NAMALWA (cell line): ENCODE results near the gene CTDP1.

Source experiments
- DNase-seq: peaks from one replicate; pipeline ENCODE4 v3.0.0-alpha.2; 2015; ENCODE audit warnings: low spot score

CTDP1 gene

DNA sequence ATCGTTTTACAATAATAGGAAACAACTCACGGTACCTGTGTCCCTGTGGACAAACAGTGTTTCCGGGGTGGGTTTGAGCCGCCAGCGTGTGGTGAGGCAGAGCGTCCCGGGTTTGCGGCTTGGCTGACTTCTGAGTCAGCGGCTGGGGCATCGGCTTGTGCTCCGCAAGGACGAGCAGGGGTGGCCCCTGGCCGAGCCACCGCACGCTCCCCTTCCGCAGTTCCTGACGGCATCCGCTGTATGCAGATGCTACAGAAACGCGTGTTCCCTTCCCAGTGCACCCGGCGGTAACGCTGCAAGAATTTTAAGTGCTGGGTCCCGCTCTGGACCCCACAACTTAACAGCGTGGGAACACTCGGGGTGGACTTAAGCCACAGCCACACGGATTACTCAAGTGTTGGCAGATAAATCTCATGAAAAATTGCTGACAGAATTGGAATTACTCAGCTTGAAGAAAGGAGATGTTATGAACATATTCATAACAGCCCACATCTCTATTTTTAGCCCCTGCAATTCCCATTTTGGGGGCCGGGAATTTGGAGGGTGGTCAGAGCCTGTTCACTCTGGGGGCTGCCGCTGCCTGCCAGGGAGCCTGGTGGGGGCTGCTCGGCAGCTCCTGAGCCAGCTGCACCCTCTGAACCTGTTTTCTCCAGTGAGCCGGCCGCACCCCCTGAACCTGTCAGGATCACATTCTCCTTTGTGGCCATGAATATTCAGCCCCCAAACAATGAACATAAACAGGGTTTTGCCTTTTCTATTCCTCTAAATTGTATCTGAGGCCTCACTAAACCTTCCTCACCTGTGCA, 105.6 kb downstream of the CTDP1 start:
- no peak for DNase-seq

DNA sequence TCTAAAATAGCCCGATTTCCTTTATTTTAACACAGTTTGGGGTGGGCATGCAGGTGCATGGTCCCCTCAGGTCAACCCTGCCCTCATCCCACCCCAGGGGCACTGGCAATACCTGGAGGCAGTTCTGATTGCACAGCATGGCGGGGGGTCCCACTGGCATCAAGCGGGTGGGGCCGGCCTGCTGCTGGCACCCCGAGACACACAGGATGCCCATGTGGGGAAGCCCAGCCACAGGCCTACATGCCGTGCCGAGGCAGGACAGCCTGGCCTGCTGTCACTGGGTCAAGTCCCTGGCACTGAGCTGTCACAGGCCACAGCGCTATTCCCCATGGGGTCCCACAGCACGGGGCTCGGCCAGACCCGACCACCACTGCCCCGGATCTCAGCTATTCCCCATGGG, 106.2 kb downstream of the CTDP1 start:
- DNase-seq, result no peak

DNA sequence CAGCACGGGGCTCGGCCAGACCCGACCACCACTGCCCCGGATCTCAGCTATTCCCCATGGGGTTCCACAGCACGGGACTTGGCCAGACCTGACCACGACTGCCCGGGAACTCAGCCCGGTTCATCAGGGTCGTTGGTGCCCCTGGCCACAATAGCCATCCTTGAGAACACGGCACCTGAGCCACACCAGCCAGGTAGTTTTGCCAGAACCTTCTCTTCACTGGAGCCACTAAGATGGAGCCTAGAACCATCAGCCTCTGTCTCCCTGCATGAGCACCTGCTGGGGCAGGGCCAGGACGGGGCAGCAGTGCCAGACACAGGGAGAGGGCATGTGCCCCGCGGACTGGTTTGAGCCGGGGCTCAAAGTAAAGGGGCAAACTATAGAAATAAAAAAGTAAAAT, 106.7 kb downstream of the CTDP1 start:
- no peak for DNase-seq

DNA sequence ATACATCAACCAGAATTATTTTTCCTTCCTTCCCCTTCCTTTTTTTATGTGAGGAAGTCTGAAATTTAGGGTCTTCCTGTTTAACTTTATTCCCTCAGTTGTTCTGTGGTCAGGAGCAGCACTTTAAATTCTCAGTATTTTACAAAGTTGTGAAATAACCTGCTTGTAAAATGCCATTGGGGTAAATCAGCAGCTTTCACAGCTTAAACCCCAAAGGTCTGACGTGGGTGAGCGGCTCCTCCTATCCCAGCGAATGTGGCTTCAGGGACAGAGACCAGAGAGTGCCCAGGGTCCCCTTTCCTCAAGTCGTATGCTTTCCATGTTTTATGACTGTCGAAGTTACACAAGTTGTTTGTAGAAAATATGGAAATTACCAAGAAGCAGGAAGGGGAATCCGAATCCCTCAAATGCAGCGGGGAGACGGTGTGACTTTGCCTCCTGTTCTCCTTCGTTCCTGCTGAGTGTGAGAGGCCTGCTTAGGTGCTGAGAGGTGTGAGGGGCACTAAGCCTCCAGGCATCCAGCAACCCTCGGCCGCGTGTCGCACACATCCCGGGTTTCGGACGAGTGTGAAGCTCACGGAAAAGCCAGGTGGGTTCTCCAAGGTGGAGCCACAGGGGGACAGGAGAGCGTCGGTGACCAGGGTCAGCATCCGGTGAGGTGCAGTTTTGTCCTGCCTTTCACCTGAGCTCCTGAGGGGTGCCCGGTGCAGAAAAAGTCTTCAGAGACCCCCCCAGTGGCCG, 107.4 kb downstream of the CTDP1 start:
- DNase-seq, result no peak

DNA sequence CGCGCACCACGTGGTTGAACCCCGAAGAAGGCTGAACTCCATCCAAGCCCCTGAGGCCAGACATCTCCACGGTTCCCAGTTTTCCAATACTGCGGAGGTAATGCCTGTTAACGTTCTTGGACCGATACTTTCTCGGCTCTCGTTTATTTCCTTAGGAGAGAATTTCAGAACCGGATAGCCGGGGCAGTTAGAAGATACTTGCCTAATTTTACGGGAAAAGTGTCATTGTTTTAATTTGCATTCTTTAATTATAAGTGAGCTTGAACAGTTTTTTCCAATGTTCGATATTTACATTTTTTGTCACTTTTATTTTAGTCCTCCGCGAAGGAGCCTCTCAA, 107.9 kb downstream of the CTDP1 start:
- DNase-seq, result no peak

DNA sequence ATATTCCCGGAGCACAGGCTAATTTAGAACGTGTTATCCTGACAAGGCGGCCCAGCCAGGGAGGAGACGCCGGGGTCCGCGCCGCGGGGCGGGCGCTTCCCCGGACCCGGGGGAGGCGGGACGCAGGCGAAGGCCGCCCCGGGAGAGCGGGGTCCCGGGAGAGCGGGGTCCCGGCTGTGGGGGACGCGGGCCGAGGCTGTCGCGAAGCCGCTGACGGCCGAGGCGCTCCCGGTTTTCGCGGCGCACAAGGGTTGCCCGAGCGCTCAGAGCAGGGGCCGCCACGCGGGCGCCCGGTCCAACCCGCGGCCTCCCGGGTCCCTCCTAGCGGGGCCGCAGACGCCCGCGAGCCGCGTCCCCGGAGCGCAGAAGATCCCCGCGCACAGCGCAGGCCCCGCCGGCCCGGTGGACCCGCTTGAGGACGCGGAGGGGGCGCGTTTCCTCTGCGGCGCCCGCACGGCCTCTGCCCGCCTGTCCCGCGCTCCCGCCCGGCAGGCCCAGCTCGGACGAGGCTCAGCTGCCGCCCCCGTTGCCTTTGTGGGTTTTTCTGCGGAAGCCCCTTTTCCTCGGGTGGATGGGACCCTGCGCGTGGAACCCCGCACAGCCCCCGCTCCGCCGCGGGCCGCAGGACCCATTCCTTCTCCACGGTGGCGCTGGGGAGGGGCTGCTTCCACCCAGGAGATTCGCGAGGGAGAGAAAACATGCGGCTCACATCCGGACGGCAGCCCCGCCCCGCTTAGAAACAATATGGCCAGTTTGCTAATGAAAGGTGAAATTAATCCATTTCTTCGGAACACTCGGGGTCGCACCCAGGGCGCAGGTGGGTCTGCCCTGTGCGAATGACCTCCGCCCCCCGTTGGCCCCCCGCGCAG, 108.5 kb downstream of the CTDP1 start:
- no peak for DNase-seq

DNA sequence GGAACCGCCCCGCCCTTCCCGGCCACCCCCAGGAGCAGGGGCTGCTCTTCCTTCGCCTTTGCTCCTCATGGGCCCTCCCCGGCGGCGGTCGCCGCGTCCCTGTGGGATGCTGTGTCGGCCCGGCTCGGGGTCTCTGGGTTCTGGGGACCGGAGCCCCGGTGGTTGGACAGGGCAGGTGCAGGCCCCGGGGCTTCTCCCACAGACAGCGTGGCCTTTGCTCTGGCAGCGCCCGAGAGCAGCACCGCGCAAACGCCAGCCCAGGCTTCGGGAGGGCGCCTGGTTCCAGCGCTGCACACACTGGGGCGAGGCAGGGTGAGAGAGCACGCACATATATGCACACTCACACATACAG, 109.1 kb downstream of the CTDP1 start:
- DNase-seq, result no peak

DNA sequence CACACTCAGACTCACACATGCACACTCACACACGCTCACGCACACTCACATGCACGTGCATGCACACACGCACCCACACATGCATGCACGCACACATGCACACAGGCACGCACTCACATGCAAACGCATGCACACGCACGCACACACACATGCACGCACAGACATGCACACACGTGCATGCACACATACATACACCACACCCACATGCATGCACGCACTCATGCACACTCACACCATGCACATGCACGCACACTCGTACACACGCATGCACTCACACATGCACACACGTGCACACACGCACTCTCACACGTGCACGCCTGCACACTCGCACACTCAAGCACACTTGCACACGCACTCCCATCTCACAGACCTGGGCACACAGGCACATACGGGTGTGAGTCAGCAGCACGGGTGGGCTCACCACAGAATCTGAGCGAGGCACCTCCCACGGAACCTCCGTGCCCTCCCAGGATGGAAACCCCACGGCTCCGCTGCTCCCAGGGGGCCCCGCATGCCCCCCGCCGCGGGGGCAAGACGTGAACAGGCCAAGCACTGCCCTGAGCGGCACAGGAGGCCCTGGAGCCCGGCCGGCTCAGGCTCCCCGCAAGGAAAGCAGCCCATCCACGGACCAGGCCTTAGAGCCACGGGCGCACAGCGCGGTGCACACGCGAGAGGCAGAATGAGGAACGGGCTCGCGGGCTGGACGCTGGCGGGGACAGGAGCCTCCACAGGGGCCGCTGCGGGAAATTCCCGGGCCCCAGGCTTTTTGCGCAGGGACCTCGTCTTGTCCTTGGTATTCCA, 109.7 kb downstream of the CTDP1 start:
- no peak for DNase-seq

DNA sequence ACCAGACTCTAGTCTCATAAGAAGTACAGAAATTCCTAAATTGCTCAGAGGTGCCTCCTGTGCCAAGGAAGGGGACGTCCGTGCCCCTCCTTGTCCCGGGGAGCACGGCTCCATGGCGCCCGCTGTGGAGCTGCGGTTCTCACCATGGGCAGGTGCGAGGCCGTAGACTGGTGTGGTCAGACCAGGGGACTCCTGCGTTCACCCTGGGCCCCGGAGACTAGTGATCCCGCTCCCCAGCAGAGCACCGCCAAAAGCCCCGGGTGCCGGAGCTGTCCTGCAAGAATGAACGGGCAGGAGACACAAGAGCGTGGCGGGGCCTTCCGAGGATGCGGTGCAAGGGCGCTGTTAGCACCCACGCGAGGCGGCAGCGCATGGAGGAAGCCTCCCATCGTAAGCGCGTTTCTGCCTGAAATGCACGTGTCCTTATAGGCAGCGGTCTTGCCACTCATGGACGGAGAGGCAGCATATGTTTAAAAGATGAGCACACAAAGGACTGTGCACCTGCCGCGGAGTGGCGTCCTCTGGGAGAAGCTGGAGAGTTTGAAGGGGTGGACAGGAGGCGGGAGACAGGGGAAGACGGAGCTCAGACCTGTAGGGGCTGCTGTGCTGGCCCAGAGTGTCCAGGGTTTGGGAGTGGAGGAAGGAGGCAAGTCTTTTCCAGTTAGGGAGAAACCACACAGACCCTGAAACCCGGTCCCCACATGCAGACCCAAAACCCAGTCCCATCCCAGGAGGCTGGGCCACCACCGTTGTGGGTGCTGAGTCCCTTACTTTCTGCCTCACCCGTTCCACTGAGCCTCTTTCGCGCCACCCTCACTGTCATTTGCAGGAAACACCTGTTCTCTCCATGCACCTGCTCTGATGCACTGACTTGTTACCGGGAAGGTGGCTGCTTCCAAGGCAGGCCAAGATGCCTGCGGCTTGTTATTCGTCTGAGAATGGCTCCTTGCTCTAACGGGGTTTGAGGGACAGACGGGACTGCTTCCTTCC, 110.6 kb downstream of the CTDP1 start:
- no peak for DNase-seq

DNA sequence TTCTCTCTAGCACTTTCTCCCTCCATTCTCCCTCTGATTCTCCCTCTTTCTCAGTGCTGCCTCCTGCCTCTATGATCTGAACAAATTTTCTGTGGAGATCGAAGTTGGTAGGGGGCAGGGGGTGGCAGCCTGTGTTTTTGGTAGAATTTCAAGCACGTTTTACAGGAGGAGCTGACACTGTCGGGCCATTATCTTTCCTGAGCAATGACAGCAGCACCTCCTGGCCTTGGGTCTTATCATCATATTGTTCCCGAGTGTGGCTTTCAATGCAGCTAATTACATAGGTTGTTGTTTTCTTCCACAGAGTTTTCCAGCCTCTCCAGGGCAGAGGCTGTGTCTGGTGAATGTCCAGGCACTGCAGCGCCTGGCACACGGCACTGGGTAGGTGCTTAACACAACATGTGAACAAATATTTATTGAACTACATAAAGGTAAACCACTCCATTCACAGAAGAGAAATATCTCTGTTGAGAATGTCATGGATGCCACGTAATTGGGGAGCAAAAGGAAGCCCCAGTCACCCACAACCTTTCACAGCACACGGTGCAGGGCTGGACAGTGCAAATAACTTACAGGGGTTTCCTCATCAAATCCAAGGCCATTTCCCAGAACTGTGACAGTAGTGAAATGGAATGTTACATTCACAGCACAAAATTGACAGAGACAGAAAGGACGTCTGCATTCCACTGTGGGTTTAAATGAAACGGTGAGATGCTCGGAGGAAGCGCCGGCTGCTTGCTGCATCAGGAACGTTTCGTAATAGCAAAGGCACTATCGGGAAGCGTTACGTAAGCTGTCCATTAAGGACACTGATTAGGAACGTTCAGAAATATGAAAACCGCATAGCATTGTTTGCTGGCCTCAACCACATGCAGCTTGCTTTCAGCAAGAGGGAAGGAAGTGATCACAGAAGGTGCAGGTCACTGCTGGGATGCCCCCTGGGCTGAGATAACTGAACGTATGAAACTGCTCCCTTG, 111.7 kb downstream of the CTDP1 start:
- DNase-seq, result no peak

DNA sequence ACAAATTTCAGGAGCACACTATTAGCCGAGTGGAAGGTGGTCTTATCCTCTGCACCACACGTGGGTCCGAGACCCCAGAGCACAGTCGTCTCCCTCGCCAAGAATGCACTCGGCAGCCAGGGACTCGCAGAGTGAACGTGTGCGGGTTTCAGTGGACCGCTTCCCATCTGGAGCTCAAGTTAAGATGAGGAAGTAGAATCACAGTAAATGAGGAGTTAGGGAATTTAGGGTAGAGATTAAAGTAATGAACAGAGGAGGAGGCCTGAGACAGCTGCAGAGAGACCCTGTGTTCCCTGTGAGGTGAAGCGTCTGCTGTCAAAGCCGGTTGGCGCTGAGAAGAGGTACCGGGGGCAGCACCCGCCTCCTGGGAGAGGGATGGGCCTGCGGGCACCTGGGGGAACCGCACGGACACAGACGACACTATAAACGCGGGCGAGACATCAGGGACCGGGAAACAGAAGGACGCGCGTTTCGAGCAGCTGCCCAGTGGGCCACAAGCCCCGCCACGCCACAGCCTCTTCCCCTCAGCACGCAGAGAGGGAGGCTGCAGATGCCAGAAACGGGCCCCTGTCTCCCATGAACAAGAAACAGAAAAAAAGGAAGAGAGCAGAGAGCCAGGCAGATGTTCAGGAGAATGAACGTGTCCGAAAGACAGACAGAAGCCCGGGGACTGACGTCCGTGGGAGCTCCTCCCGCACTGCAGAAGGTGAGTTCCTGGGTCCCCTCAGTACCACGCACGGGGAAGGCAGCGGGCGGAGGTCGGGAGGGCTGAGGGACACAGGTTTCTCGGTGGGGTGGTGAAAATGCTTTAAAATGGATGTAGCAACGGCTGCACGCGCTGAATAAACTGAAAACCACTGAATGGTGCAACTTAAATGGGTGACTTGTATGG, 112.7 kb downstream of the CTDP1 start:
- DNase-seq, result no peak

DNA sequence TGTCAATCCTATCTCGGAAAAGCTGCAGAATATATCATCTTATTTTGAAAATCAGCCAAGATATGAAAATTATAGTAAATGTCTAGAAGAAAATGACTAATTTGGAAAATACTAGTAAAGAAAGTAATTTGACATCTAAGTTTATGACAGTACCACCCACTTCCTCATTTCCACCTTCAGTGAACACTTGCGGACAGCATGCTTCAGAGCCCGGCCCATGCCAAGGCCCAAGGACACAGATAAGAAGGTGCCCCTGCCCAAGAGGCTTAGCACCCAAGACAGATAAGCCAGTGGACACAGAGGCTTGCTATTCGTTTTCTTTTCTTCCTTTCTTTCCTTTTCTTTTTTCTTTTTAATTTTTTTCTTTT, 113.4 kb downstream of the CTDP1 start:
- peak; percentile 17 for DNase-seq

DNA sequence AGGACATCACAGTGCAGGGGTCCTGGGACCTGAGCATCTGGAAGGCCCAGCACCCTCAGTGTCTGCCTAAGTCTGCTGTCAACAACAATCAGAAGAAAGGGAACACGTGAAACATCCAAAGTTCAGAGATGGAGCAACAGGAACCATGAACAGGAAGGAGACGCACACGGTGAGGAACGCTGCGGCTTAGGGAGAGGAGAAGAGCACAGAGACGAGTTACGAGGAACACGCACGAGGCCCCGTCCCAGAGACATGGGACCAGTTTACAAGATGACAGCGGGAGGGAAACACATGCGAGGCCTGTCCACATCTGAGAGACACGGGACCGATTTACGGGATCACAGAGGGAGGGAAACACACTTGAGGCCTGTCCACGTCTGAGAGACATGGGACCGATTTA, 115.2 kb downstream of the CTDP1 start:
- DNase-seq, result no peak

DNA sequence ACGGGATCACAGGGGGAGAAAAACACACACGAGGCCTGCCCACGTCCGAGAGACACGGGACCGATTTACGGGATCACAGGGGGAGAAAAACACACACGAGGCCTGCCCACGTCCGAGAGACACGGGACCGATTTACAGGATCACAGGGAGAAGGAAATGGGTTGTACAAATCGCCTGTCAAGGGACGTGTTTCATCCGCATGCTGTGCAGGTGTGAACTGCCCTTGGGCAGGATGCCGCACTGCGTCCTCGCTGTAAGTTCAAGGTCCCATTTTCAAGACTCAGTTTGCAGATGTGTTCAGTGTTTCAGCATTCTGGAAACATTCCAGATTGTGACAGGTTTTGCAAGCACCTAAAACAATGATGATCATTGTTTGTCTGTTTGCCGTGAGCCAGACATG, 115.8 kb downstream of the CTDP1 start:
- DNase-seq, result no peak

DNA sequence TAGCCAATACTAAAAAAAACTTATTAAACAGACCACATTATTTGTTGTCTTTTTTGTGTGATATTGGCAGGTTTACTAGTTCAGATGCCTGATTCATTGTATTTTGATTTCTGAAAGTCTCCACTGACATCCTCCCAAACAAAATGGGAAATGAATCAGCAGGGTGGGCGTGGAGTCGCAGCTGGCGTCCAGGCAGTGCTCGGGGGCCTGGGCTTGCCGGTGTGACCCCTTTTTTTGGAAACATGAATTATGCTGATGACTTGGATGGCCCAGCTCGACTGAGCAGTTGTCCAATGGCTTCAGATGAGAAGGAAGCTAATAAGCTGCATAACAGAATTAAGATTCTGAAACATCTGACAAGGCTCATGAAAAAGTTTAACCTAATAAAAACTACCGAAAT, 116.4 kb downstream of the CTDP1 start:
- DNase-seq, result no peak

DNA sequence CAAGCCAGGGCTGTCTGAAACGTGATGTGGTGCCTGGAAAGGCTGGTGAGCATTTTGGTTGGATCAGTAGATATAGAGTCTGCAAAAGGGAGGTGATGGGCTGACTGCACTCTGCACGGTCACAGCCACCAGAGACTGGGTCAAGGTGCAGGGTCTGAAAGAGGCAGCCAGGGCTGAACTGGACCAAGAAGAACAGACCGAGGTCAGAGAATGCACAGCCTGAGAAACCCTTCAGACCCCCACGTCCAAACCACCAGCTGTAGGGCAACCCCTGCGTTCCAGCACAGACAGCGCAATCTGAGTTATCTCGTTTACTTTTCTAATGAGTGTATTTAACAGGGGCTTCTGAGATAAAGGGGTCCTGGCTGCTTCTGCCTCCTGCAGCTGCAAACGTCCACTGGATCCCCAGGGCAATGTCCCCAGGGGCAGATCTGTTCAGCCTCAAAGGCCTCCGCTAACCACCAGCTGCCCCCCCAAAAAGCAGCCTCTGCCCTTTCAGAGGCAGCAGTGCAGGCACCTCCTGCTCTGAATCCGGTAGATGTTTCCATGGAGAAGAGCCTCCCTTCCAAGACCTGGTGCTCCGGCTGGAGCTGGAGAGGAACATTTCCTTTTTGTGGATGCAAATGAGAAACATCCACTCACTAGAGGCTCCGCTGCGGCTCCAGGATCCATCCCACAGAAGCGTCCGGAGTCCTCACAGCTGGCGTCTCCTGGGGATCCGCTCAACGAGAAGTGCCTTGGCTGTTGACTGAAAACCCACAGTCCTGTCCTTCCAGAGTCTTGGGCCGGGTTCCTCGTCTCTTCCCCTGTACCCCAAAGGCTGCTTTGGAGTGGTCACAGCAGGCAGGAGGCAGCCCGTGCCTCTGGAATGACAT, 117.2 kb downstream of the CTDP1 start:
- DNase-seq, result no peak

DNA sequence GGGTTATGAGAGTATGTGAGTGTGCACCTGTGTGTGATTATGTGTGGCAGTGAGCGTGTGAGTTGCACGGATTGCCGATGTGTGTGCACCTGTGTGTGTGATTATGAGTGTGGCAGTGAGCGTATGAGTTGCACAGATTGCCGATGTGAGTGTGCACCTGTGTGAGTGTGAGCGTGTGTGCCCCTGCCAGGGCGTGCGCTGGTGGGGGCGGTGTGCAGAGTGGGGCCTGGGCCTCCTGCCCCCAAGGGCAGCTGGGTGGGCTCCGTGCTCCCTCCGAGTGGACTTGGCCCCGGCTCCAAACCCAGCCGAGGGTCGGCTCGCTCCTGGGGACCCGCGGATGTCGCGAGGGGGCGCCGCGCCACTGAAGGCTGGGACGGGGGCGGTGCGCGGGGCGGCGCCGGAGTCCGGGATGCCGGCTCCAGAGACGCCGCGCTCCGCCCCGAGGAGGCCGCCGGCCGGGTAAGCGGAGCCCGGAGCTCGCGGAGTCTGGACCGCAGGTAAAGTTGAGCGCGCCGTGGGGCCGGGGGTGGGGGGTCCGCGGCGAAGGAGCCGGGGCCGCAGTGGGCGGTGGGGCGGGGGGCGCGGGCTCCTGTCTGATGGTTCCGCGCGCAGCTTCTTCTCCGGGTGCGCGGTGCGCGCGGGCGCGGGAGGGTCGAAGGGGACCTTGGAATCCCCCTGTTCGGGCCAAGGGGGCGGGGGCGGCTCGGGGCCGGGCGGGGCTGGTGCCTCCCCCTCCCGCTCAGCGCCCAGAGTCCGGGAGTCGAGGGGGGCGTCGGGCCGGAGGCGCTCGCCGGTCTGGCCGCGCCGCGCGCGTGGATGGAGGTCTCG, 118.1 kb downstream of the CTDP1 start, which contains the start of gene KCNG2:
TSS of gene KCNG2 (plus strand) at position 421 of the 828 bp plus-strand sequence. CDS start 65,730 bp downstream, outside the sequence.
- DNase-seq, result no peak
